Stimulated activated CD4-positive, alpha-beta T cell treated with anti-CD3 and anti-CD28 coated beads, TNF-alpha, amount 100 ng/mL, for 1 hour (primary cell): ENCODE measurements around the gene CTBP2.

Experiments used
- DNase-seq, 3 donors: peaks; one replicate each; pipeline ENCODE4 v3.0.0-alpha.2; 2020; ENCODE audit warnings: low read depth in 3 of 3, low spot score in 1 of 3

CTBP2 gene

DNA sequence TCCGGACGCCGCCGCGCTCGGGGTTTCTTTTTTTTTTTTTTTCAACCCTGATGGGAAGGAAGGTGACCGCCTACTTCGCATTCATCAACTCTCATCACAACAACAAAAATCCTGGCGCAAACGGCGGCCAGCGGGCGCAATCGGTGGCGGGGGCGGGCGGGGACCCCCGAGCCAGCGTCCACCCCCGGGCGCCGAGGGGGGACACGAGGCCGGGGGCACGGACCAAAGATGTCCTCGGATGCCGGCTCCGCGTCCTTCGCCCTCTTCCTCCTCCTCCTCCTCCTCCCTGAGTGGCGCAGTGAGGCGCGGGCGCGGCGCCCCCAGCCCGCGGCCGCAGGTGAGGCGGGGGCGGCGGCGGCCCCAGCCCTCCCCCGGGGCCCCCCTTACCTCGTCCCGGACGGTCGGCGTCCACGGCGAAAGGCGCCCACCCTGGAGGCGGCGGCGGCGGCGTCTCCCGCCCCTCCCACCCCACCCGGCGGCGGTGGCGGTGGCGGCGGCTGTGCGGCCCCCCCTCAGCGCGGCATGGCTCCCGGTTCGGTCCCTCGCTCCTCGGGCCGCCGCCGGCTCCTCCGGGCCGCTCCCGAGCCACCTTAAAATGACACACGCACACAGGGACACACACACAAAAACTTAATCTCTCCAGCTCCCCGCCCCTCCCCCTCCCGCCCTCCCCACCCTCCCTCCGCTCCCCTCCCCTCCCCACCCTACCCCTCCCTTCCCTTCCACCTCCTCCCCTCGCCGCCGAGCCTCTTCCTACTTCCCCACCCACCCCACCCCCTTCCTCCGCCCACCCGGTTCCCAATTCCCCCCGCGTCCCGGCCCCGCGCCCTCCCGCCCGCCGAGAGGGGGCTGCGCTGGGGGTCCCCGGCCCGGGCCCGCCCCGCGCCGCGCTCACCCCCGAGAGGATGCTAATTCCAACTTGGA, at the start of gene CTBP2:
TSS of gene CTBP2 (minus strand) at position 632 of the 924 bp plus-strand sequence.
- DNase-seq, result no peak

DNA sequence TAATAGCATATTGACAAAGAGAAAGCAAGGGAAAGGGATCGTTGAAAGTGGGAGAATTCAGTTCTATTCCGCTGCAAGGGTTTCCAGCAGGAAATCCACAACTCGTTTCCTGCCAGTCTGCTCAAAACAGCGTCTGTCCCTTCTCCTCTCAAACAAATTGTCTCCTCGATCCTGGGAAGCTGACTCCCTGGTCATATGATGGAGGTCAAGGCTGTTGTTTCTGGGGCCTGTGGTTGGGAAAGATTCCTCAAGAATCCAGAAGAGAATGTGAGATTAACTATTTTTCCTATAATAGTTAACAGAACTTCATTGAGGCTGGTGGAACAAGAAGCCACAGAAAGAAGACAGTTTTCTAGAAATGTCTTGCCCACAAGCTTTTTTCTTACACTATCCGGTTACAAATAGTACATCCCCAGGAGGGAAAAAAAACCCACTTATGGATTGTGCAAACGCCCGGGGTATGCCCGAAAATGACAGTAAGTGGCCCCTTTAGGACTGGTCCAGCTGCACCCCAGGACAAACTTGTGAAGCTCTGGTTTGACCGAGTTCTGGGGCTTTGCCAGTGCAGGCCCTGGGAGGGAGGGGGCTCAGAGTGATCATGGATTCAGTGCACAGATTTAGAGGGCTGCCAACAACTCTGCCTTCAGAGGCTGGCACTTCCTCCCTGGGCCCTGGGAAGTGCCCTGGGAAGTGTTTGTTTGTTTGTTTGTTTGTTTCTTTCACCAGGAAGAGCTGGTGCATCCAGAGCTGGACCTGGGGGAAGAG, 49.4 kb upstream of the CTBP2 start:
- DNase-seq, result no peak

DNA sequence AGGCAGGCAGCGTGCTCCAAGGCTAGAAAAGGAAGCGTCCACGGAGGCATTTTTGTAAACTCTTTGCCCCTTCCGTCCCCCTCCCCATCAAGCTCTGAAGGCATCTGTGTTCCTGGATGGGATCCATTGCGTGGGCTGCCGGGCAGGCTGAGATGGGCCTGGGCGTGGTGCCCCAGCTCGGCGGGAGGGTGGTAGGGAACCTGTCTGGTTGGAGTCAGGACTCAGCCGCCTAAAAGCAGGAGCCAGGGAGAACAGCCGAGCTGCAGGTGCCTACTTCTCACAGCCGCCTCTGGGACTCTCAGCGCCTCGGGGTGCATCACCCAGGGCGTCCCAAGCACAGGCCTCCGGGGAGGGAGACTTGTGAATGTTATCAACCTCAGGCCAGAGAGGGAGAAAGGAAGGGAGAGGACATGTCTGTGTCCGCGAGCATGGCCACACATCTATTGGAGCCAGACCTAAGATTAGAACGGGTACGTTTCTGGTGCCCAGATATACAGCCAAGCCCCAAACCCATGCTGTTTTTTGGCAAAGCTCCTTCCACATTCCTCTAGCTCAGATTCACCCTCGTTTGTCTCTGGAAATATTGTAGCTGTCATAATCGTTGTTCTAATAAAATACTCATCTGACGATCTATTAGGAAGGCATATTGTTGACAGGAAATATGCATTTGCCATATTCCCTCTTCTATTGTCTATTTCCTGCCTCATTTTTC, 48.6 kb upstream of the CTBP2 start:
- DNase-seq, result no peak

DNA sequence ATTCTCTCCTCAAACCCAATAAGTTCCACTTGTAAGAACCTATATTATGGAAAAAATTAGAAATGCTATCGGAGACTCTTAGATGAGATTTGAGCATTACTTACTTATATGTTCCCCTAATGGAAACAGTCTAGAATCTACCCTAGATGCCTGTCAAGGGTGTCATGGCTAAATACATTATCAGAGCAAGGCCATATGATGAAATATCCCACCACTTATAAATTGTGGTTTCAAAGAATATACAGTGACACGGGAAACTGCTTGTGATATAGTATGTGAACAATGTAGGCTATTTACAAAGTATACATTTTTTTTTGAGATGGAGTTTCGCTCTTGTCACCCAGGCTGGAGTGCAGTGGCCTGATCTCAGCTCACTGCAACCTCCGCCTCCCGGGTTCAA, 46.3 kb upstream of the CTBP2 start:
- no peak for DNase-seq

DNA sequence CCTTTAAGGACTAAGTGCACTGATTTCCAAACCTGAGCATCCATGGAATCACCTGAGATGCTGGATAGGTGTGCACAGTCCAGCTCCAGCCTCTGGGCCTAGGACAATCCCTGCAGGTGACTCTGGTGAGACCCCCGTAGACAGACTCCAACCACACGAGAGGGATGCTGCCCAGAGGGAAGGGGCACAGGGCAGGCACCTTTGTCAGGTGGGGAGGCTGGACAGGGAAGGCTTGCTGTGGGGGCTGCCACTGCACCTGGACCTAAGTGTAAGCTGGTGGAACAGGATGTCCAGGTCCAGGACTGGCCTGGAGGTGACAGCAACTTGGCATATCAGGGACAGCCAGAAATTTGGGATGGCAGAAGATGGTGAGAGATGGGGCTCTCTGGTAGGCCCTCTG, 45.1 kb upstream of the CTBP2 start:
- no peak for DNase-seq

DNA sequence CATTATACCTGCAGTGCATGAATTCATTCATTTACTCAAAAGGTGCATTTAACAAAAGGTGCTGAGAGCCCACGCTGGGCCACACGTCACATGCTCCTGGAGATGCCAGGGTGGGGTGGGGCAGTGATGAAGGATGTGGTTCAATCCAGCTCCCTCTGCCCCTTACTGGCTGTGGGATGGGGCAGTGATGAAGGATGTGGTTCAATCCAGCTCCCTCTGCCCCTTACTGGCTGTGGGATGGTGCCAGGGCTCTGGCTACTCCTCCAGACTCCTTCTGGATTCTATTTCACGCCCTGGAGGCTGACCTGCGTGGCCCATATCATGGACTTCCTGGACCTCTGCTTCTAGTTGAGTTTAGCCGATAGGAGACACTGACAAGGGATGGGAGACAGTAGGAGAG, 44.0 kb upstream of the CTBP2 start:
- DNase-seq, result no peak

DNA sequence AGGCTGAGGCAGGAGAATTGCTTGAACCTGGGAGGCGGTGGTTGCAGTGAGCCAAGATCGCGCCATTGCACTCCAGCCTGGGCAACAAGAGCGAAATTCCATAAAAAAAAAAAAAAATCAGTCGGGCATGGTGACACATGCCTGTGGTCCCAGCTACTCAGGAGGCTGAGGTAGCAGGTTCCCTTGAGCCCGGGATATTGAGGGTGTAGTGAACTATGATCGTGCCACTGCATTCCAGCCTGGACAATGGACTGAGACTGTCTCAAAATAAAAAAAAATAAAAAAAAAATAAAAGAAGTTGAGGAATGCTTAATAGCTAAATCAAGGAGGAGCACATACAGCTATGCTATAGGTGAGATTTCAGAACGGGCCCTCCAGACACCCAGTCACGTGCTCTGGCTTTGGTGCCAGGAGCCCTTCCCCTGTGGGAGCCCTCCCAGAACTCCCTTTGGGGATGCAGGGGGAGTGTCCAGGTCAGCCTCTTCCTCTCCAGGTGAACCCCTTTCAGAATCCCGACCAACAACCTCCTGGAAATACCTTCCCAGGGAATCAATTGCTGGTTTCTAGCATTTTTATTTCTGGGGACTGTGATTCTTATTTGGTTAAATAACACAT, 42.9 kb upstream of the CTBP2 start:
- DNase-seq, result no peak

DNA sequence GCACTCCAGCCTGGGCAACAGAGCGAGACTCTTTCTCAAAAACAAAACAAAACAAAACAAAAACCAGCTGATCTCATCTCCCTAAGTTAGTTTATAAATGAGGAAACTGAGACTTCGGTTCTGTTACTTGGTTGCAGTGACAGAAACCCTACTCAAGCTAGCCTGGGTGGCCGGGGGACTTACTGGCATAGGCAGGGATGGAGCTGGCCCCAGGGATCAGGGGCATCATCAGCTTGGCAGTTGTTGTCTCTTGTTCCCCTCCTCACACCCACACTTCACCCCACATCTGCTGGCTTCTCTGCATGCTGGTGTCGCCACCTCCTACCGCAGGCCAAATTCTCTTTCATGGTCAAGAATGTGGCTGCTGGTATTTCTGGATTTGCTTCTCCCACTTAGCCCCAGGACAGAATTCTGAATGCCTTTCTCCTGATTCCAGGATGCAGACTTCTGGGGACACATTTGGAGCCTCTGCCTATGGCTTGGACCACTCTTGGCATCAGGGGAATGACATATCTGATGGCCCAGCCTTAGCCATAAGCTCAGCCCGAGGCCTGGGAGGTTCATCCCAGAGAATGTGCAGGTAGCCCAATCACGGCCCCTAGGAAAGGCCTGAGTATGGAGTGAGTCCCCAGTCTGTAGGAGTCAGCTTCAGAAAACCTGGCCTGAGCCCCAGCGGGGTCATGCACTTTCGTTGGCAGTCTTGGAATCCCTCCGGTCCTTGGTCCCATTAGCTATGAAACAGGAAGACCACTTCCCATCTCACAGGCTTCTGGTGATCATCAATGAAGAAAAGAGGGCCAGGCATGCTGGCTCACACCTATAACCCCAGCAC, 41.6 kb upstream of the CTBP2 start:
- DNase-seq, result no peak

DNA sequence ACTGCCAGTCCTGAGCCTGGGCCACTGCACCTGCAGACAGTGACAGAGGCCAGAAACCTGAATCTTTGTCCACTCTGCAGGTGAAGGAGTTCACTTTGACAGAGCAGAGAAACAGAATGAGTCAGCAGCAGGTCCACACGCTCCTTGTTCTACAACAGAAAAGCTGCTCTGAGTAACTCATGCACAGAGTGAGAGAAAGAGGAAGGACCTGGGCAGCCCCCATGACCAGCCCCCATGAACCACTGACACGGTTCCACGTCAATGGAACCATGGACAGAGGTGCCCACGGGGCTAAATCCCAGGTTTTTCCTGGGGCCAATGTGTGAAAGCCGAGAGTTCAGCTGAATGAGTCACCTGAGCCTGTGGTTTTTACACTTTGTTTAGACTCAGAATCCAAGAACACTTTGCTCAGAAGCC, 40.8 kb upstream of the CTBP2 start:
- DNase-seq, result no peak

DNA sequence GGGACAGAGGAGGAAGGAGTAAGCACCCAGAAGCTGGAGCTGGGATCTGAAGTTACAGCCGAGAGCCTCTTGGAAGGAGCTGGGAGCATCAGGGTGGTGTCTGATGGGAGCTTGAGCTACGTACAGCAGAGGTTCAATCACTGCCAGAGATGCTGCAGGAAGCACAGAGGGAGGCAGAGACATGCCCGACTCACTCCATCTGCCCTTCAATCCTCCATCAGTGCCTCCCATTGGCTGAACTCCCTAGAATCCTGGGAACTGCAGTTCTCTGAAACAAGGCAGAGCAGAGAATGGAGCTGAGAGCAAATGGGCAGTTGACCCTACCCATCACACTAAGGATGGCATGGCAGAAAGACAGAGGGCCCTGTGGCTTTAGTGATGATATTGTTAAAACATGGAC, 40.0 kb upstream of the CTBP2 start:
- DNase-seq, result no peak

DNA sequence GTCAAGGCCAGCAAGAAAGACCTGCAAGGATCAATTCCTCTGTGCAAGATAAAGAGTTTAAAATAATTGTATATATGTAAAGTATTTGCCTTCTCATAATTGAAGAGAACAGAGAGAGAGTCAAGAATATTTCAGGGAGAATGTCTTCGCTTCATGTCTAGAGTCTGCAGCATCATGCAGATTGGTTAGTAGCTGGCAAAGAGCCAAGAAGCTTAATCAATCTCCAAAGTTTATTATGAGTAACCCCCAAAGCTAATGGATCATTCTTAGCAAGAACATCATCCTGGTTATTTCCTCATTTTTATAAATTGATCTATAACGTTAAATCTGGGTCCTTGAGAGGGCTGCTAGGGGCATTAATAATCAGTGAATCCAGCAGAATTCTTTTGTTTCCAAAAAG, 38.9 kb upstream of the CTBP2 start:
- DNase-seq, result no peak

DNA sequence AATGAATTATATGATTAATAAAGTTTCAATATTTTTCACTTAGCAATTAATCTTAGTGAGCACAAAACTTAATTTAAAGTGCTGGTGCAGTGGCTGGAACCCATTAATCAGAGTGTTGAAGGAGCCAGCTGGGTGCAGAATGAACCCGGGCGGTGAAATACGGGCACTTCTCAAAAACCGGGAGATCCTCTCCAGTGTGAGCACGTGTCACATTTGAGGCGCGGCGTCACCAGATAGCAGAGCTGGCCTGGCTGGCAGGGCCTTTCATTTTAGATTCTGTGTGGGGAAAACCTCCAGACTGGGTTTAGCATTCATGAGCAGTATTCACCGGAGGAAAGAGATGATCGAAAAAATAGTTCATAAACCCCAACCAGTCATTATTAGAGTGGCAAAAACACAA, 34.5 kb upstream of the CTBP2 start:
- DNase-seq, result no peak

DNA sequence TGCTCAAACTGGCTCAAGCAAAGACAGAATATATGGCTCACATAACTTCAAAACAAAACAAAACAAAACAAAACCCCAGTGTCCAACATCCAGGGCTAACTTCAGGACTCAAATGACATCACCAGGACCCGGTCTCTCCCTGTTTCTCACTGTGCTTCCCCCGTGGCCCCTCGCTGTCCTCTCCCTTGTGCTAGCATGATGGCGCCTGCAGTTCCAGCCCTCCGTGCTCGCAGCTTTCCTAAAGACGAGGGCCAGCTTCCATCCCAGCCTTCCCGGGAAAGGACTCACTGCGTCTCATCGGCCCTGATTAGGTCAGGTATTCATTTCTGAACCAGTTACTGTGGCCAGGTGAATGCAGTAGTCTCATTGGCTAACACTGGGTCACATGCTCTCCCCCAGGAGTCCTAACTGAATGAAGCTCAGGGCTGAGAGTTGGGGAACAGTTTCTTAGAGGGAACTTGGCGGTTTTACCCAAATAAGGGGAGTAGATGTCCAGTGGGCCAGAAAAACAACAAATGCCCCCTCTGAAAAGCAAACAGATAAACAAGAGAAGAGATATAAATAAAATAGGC, 33.0 kb upstream of the CTBP2 start:
- DNase-seq, result no peak

DNA sequence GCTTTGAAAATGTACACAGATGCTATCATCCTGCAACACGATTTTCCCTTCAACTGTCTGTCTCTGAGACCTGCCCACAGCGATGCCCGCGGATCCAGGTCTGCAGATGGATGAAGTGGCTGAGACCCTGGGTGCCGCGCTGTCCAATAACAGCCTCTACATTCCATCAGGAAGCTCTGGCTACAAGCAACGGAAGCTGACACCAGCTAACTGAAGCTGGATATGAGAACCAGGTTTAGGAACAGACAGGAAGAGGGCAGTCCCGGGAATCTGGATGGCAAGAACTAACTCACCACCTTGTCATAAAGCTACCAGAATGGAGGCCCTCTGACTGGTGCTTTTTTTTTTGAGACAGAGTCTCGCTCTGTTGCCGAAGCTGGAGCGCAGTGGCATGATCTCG, 32.3 kb upstream of the CTBP2 start:
- DNase-seq, result no peak

DNA sequence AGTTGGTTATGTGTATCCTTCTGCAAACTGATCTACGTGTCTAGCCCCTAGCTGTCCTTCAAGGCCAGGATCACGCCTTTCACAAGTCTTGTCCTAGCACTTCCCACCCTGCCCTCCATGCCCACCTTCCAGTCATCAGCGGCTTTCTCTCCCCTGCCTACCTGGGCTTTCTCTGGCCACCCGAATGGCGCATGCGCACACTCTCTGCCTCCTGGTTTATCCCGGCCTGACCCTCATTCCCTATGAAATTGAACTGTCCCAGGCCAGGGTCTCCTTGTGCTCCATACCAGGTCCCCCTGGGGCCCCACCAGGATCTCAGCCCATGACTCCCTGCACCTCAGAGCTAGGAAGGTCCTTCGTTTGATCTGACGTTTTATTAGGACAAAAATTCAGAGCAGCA, 31.6 kb upstream of the CTBP2 start:
- DNase-seq, result no peak

DNA sequence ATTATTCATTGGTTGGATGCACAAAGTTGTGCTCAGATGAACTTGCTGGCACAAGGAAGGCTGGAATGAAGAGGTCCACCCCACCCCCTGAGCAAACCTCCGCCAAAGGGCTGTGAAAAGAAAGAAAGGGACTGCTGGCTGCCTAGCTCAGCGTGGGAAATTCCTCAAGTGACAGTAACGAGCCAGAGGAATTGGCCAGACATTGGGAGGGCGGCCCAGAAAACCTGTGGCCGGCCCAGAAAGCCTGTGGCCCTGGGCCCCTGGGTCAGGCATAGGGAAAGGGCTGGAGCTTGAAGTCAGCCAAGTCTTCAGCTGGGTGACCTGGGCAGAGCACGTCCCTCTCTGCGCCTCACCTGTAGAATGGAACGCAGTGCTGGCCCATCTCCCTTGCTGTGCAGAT, 30.6 kb upstream of the CTBP2 start:
- no peak for DNase-seq

DNA sequence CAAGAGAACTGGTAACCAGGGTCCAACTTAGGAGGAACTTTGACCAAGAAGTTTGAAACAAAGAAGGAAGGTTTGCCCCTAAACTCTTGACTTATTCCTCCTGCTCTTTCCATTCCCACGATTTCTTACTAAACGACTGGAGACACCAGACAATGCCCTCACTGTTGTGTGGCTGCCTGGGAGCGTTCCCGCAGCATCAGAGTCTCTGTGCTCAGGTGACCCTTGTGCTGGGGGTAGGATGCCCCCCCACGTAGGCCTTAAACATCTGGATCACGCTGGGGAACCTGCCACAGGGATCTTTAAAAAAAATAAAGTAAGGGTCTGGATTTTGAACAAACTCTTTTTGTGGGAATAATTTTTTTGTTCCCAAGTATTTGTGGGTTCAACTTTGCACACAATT, 30.1 kb upstream of the CTBP2 start:
- DNase-seq, result no peak

DNA sequence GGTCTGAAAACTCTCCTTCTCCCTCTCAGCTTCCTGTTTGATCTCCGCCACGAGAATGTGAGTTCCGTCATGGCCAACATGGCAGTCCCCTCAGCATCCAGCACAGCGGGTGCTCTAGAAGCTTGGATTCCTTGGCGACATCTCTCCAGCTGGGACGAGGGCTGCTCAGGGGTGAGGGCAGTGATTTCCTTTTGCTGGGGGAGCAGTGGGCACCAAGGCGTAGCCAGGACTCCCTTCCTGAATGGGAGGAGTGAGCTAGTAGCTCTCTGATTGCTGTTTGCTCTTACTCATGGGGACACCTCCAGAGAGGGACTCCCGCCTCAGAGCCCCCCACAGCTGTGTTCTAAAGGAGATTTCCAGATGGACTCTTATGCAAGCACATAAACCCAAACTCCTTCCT, 28.8 kb upstream of the CTBP2 start:
- DNase-seq, result no peak

DNA sequence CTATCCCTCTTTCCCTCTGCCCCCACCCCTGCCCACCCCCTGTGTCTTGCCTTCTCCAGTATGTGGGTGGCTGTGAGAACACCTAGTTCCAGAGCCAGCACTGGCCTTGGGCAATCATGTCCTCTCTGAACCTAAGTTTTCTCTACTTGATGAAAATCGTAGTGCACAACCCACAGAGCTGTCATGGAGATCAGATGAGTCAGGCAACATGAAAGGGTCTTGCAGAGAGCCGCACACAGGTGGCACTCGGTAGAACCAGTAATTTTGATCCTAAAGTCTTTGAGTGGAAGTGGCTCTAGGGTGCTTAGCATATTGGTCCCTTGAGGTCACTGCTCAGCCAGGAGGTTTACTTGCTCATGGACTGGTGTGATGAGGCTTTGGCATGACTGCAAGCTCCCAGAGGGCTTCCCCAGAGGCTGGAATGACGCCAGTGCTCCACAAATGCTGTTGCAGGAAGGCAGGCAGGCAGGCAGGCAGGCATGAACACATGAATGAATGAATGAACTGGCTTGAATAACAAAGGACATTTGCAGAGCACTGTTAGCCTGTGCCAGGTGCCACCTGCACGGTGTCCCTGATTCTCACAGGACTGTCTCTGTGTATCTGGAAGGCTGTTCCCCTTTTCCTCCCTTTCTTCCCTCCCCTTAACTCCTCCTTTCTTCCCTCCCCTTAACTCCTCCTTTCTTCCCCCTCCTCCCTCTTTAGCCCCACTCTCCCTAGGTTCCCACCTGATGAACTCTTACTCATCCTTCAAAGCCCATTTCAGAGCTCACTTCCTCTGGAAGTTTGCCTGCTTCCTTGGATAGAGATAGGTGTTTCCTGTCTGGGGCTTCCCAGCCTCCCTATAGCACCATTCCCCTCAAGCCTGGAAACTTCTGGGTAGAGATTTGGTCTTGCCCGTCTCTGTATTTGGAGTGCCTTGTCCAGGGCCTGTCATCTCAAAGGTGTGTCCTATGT, 27.2 kb upstream of the CTBP2 start:
- DNase-seq, result no peak
